Thoracic aorta (tissue), 2 donors: ENCODE data around the gene PPP5C. TPM values are rescaled to one million over a fixed set of nuclear protein-coding genes. Genes with fewer than 3 reads are reported as not detected.
"Not testable (repeated sequence)": the region's sequence is repeated elsewhere in the genome, so short reads cannot be mapped to it uniquely, and the experiment has no call there.

ENCODE experiments used
- ATAC-seq: fragments of 150-250 bp; one replicate; pipeline ENCODE4 v1.8.0; 2017; ENCODE audit warnings: low read depth; ENCODE audit not compliant: insufficient number of reproducible peaks, low FRiP score
- DNase-seq: peaks from one replicate; pipeline ENCODE4 v3.0.0-alpha.2; 2020; ENCODE audit warnings: low spot score
- H3K27ac ChIP-seq, 2 donors: fragments of 200-600 bp; sonication (generic); 1 replicate in 1 of 2; 2 replicates in 1 of 2; pipeline ENCODE4 v1.5.1; 2016; ENCODE audit warnings: mild to moderate bottlenecking in 2 of 2, moderate library complexity in 2 of 2
- H3K27me3 ChIP-seq: fragments of 200-600 bp; sonication (generic); replicated peaks from 2 replicates; pipeline ENCODE4 v1.6.0; 2016; ENCODE audit warnings: mild to moderate bottlenecking; ENCODE audit not compliant: insufficient read depth
- H3K36me3 ChIP-seq: fragments of 200-600 bp; sonication (generic); one replicate; pipeline ENCODE4 v1.5.1; 2016
- H3K4me1 ChIP-seq, 2 donors: fragments of 200-600 bp; sonication (generic); 1 replicate in 1 of 2; 2 replicates in 1 of 2; pipeline versions ENCODE4 v1.5.1 to v1.6.0; 2016; ENCODE audit warnings: low read depth in 2 of 2, mild to moderate bottlenecking in 1 of 2; ENCODE audit not compliant: control insufficient read depth in 1 of 2
- H3K4me3 ChIP-seq: fragments of 200-600 bp; sonication (generic); 2 replicates; pipeline ENCODE4 v1.5.1; 2016; ENCODE audit warnings: mild to moderate bottlenecking
- H3K9me3 ChIP-seq: fragments of 200-600 bp; sonication (generic); 2 replicates; pipeline ENCODE4 v1.5.1; 2016
- total RNA-seq, 2 donors: library from RNA; depleted of rRNA; stranded (reverse); fragments of >200 nt; gene quantifications; one replicate each; pipeline versions ENCODE4 v1.1.0 to v1.2.3, GENCODE V29; 2016
- TF ChIP-seq, protein P1 (sequence below): fragments of 200-600 bp; sonication (generic); IDR thresholded peaks from one replicate; pipeline ENCODE4 v1.5.1; 2019; ENCODE audit warnings: antibody characterized with exemption

The PPP5C gene
- total RNA-seq, 2 donors from 2014 or later: 60.6 to 107 TPM

DNA sequence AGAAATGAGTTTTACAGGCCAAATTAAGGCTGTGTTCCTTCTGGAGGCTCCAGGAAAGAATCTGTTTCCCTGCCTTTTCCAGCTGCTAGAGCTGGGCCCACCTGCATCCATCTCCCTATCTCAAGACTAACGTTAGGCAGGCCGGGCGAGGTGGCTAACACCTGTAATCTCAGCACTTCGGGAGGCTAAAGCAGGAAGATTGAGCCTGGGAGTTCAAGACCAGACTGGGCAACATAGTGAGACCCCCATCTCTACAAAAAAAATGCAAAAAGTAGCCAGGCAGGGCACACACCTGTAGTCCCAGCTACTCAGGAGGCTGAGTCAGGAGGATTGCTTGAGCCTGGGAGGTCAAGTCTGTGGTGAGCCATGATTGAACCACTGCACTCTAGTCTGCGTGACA, 35.4 kb upstream of the PPP5C start:
- Histone ChIP-seq H3K36me3 (peaks cover 59% of the 10 kb centered on the region), H3K4me1 (no peaks in the 10 kb centered on the region), H3K4me3 (no peak overlapping the region), H3K27ac (no peak overlapping the region), H3K9me3 (no peaks in the 10 kb centered on the region), H3K27me3 (no peaks in the 10 kb centered on the region)
- no peak for ATAC-seq
- TF ChIP-seq, protein P1, sequence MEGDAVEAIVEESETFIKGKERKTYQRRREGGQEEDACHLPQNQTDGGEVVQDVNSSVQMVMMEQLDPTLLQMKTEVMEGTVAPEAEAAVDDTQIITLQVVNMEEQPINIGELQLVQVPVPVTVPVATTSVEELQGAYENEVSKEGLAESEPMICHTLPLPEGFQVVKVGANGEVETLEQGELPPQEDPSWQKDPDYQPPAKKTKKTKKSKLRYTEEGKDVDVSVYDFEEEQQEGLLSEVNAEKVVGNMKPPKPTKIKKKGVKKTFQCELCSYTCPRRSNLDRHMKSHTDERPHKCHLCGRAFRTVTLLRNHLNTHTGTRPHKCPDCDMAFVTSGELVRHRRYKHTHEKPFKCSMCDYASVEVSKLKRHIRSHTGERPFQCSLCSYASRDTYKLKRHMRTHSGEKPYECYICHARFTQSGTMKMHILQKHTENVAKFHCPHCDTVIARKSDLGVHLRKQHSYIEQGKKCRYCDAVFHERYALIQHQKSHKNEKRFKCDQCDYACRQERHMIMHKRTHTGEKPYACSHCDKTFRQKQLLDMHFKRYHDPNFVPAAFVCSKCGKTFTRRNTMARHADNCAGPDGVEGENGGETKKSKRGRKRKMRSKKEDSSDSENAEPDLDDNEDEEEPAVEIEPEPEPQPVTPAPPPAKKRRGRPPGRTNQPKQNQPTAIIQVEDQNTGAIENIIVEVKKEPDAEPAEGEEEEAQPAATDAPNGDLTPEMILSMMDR: no peak
- no peak for DNase-seq

DNA sequence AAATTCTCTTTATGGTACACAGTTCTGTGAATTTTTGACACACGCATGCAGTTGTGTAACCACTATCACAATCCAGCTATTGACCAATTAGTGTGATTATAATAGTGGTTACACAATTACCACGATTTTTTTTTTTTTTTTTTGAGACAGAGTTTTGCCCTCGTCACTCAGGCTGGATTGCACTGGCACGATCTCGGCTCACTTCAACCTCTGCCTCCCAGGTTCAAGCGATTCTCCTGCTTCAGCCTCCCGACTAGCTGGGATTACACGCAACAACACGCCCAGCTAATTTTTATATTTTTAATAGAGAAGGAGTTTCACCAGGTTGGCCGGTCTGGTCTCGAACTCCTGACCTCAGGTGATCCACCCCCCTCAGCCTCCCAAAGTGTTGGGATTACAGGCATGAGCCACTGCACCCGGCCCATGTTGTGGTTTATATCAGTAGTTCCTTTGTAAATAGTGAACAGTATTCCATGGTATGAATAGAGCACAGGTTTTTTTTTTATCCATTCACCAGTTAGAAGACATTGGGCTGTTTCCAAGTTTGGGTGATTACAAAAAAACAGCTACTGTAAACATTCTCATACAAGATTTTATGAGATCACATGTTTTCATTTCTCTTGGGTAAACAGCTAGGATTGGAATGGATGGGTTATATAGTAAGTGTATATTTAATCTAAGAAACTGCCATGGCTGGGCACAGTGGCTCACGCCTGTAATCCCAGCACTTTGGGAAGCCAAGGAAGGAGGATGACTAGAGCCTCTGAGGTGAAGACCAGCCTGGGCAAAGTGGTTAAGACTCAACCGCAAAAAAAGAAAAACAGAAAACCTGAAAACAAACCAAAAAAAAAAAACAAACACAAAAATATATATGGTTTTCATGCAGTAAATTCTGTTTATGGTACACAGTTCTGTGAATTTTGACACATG, 33.1 kb upstream of the PPP5C start:
- Histone ChIP-seq H3K36me3 (peaks cover 44% of the 10 kb centered on the region), H3K4me1 (peaks cover 0 to 11% of the 10 kb centered on the region in 2 donors)
- not testable (repeated sequence) for ATAC-seq, H3K9me3 ChIP-seq, DNase-seq, H3K27me3 ChIP-seq, H3K4me3 ChIP-seq, H3K27ac ChIP-seq

DNA sequence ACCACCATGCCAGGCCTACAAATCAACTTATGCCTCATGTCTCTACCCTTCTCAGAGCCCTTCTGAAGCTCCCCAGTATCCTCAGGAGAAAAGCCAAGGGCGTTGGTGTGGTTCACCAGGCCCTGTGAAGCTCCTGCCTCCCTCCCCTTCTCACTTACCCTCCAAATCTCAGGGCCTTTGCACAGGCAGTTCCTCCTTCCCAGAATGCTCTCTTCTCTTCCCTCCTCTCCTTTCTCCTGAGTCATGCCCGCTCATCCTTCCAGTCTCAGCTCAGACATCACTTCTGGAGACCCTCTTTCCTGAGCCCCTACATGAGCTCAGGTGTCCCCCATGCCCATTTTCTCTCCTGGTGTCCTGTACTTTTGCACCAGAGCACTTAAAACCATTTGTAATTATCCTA, 29.5 kb upstream of the PPP5C start:
- peaks cover 30% of the 10 kb centered on the region for H3K36me3 ChIP-seq
- no peak overlapping the region for H3K4me3 ChIP-seq
- no peak for ATAC-seq
- DNase-seq: no peak
- H3K27me3 ChIP-seq: no peaks in the 10 kb centered on the region
- TF ChIP-seq, protein P1: no peak
- peaks cover 0 to 34% of the 10 kb centered on the region in 2 donors for H3K4me1 ChIP-seq
- peak overlapping the region; percentile 24 to 61 for H3K27ac ChIP-seq
- H3K9me3 ChIP-seq: no peaks in the 10 kb centered on the region

DNA sequence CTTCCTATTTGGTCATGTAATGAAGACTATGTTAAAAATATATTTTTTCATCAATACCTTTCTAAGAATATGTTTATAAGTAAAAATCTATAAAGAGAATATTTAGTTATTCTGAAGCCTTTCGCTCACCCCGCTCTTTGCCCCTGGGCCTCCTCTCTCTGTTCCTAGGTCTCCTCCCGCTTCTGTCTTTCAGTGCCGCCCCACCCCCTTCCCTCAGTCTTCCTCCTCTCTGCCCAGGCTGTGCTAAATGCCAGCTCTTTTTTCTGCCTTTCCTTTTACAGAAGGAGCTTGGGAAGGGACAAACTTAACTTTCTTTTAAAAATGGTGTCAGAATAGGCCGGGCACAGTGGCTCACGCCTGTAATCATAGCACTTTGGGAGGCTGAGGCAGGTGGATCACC, 27.3 kb upstream of the PPP5C start:
- Histone ChIP-seq H3K4me3 (no peak overlapping the region), H3K4me1 (peaks cover 0 to 34% of the 10 kb centered on the region in 2 donors), H3K36me3 (peaks cover 47% of the 10 kb centered on the region), H3K9me3 (no peaks in the 10 kb centered on the region), H3K27me3 (no peaks in the 10 kb centered on the region), H3K27ac (peak overlapping the region; percentile 59 to 66)
- TF ChIP-seq, protein P1: no peak
- no peak for DNase-seq
- no peak for ATAC-seq

DNA sequence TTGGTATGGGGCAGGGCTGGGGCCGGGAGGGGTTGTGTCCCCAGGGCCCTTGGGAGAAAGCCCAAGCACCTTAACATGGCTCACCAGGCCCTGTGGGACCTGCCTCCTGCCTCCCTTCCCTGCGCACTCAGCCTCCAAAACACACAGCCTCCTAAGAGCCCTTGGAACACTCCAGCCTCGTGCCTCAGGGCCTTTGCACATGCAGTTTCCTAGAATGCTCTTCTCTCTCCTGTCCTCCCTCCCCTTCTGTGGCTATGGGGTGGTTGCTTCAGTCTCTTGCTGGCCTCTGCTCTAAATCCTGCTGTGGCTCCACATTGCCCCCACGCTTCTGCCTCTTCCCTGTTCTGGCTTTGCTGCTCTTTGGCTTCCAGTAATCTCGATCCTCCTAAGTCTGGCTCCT, 26.3 kb upstream of the PPP5C start:
- Histone ChIP-seq H3K27me3 (no peaks in the 10 kb centered on the region), H3K27ac (peak overlapping the region in 1 of 2 donors; percentile 66), H3K4me3 (no peak overlapping the region), H3K4me1 (peaks cover 0 to 34% of the 10 kb centered on the region in 2 donors), H3K9me3 (no peaks in the 10 kb centered on the region), H3K36me3 (peaks cover 47% of the 10 kb centered on the region)
- no peak for DNase-seq
- no peak for ATAC-seq
- TF ChIP-seq, protein P1: no peak
